Endodermal cell (in vitro differentiated cells): ENCODE results near the gene MRPL44. TPM values are rescaled to one million over a fixed set of nuclear protein-coding genes. Genes with fewer than 3 reads are reported as not detected.

Experiments
- DNase-seq: peaks from one replicate; pipeline ENCODE4 v3.0.0-alpha.2; 2017
- H3K27ac ChIP-seq: 2 replicates; pipeline ENCODE4 v1.5.1; 2013; ENCODE audit warnings: mild to moderate bottlenecking, low read depth, low read length, moderate library complexity
- H3K27me3 ChIP-seq: 2 replicates; pipeline ENCODE4 v1.6.1; 2013; ENCODE audit warnings: mild to moderate bottlenecking, low read length, moderate library complexity; ENCODE audit not compliant: insufficient read depth, control insufficient read depth, poor library complexity, severe bottlenecking
- H3K36me3 ChIP-seq: 2 replicates; pipeline ENCODE4 v1.7.0; 2013; ENCODE audit warnings: mild to moderate bottlenecking, low read length, moderate library complexity; ENCODE audit not compliant: control insufficient read depth, insufficient read depth
- H3K4me1 ChIP-seq: one replicate; pipeline ENCODE4 v1.7.0; 2013; ENCODE audit warnings: low read length; ENCODE audit not compliant: control insufficient read depth, insufficient read depth
- H3K4me3 ChIP-seq: 2 replicates; pipeline ENCODE4 v1.5.1; 2013; ENCODE audit warnings: mild to moderate bottlenecking, low read length, moderate library complexity
- H3K9ac ChIP-seq: 2 replicates; pipeline ENCODE4 v1.6.1; 2013; ENCODE audit warnings: mild to moderate bottlenecking, low read length, moderate library complexity; ENCODE audit not compliant: poor library complexity, severe bottlenecking; ENCODE audit errors: extremely low read depth
- H3K9me3 ChIP-seq: 2 replicates; pipeline ENCODE4 v1.6.1; 2013; ENCODE audit warnings: mild to moderate bottlenecking, low read length, moderate library complexity; ENCODE audit not compliant: control insufficient read depth
- H3K27ac Mint-ChIP-seq: 2 replicates; pipeline ENCODE4 v1.8.0; 2020; ENCODE audit warnings: mixed read lengths
- H3K27me3 Mint-ChIP-seq: 2 replicates; pipeline ENCODE4 v1.8.0; 2021; ENCODE audit warnings: mild to moderate bottlenecking, mixed read lengths; ENCODE audit not compliant: insufficient read depth
- H3K36me3 Mint-ChIP-seq: 2 replicates; pipeline ENCODE4 v1.8.0; 2020; ENCODE audit warnings: low read depth, mixed read lengths
- H3K4me1 Mint-ChIP-seq: 2 replicates; pipeline ENCODE4 v1.8.0; 2020; ENCODE audit warnings: mixed read lengths
- H3K4me3 Mint-ChIP-seq: 2 replicates; pipeline ENCODE4 v1.8.0; 2020; ENCODE audit warnings: mild to moderate bottlenecking, moderate library complexity, mixed read lengths
- H3K9me3 Mint-ChIP-seq: 2 replicates; pipeline ENCODE4 v1.8.0; 2020; ENCODE audit warnings: mild to moderate bottlenecking, mixed read lengths
- CTCF ChIP-seq: fragments of 200-600 bp; sonication (generic); conservative IDR thresholded peaks from 2 replicates; pipeline ENCODE4 v1.5.0; 2021; ENCODE audit warnings: antibody characterized with exemption, mild to moderate bottlenecking
- WGBS, 2 experiments: methylation state at CpG; one replicate each; pipeline versions ENCODE4 v1.1.5 to v1.1.7; 2013; ENCODE audit warnings: missing lambda C conversion rate in 2 of 2, mixed read lengths in 1 of 2; ENCODE audit not compliant: insufficient coverage in 1 of 2, insufficient read length in 1 of 2; 5-methylcytosine and 5-hydroxymethylcytosine counted together
- total RNA-seq, 2 donors: library from RNA; stranded (reverse); fragmentation: NEBNext Ultra II Directional in 1 of 2; extraction: Animal tissue kit (Norgen Biotek cat#: 25700) in 1 of 2; gene quantifications; 2 replicates in 1 of 2; 3 replicates in 1 of 2; pipeline ENCODE4 v1.2.1, GENCODE V29; 2021

Gene MRPL44
- total RNA-seq, 2 donors from 2014 or later: 38.7 to 43.4 TPM

GRCh38 chr2:223944166-223944702 is 13.0 kb upstream of the MRPL44 start:
- H3K36me3 ChIP-seq: no peaks in the 10 kb centered on the region
- H3K4me3 Mint-ChIP-seq: peak overlapping the region; percentile 98
- TF ChIP-seq CTCF: no peak
- no peak overlapping the region for H3K27ac ChIP-seq
- H3K36me3 Mint-ChIP-seq: peaks cover 16% of the 10 kb centered on the region
- H3K9me3 Mint-ChIP-seq: no peaks in the 10 kb centered on the region
- H3K4me1 Mint-ChIP-seq: peaks cover 34% of the 10 kb centered on the region
- 1 to 3% methylated on average over 15 to 46 of the region's 46 CpGs for WGBS, 2 experiments
- no peaks in the 10 kb centered on the region for H3K27me3 Mint-ChIP-seq
- H3K27ac Mint-ChIP-seq: peak overlapping the region; percentile 91
- H3K9me3 ChIP-seq: no peaks in the 10 kb centered on the region
- no peaks in the 10 kb centered on the region for H3K27me3 ChIP-seq
- DNase-seq: peak; percentile 86
- H3K4me3 ChIP-seq: peak overlapping the region; percentile 94
- no peaks in the 10 kb centered on the region for H3K4me1 ChIP-seq
- peak overlapping the region; percentile 76 for H3K9ac ChIP-seq

- Histone ChIP-seq H3K36me3 (no peaks in the 10 kb centered on the region), H3K27me3 (no peaks in the 10 kb centered on the region), H3K4me1 (no peaks in the 10 kb centered on the region), H3K4me3 (peak within 1 kb of the TSS; percentile 94), H3K9me3 (no peaks in the 10 kb centered on the region), H3K27ac (peak within 1 kb of the TSS; percentile 69), H3K9ac (peak within 1 kb of the TSS; percentile 76)
- WGBS, 2 experiments: 0 to 1% methylated on average over 13 to 87 of the region's 87 CpGs
- peaks cover 10% of the 10 kb centered on the region for H3K36me3 Mint-ChIP-seq
- H3K4me3 Mint-ChIP-seq: peak within 1 kb of the TSS; percentile 98
- no peaks in the 10 kb centered on the region for H3K27me3 Mint-ChIP-seq
- no peak for TF ChIP-seq CTCF
- peak within 1 kb of the TSS; percentile 91 for H3K27ac Mint-ChIP-seq
- H3K4me1 Mint-ChIP-seq: peaks cover 33% of the 10 kb centered on the region
- peak; percentile 94 for DNase-seq
- H3K9me3 Mint-ChIP-seq: no peaks in the 10 kb centered on the region
These were observed 12.3 kb upstream of the MRPL44 start, which contains the start of gene WDFY1 for GRCh38 chr2:223944703-223945531. Gene WDFY1 (minus strand): TSS chr2:223945335. CDS start chr2:223945284, 51 bp downstream.

GRCh38 chr2:223945755-223946154 is 11.5 kb upstream of the MRPL44 start:
- Histone ChIP-seq H3K9ac (no peak overlapping the region), H3K27ac (no peak overlapping the region)

More at GRCh38 chr2:223945755-223946154, 11.5 kb upstream of the MRPL44 start:
- H3K9me3 ChIP-seq: no peaks in the 10 kb centered on the region
- Mint-ChIP-seq H3K36me3 (peaks cover 9% of the 10 kb centered on the region), H3K27me3 (no peaks in the 10 kb centered on the region), H3K27ac (no peak overlapping the region), H3K4me3 (no peak overlapping the region), H3K4me1 (peaks cover 37% of the 10 kb centered on the region), H3K9me3 (no peaks in the 10 kb centered on the region)
- H3K27me3 ChIP-seq: no peaks in the 10 kb centered on the region
- no peak for DNase-seq
- WGBS, 2 experiments: 100% methylated on average over 1 of the region's 4 CpGs; no CpG with 5 or more reads in 1 of the 2 experiments
- no peak for TF ChIP-seq CTCF
- H3K4me3 ChIP-seq: peak overlapping the region; percentile 94
- H3K36me3 ChIP-seq: no peaks in the 10 kb centered on the region
- no peaks in the 10 kb centered on the region for H3K4me1 ChIP-seq
